Common myeloid progenitor, CD34-positive (primary cell): ENCODE data around the gene PGA5.
"Not testable (repeated sequence)": the region's sequence is repeated elsewhere in the genome, so short reads cannot be mapped to it uniquely, and the experiment has no call there.

Source experiments
- CTCF ChIA-PET: fragments of 350-600 bp; sonication (Branson Sonifier 250); formaldehyde crosslinking; loops from one replicate; lab custom pipeline; 2021; ENCODE audit warnings: antibody characterized with exemption; lab: Charles Lee
- POLR2A ChIA-PET: fragments of 350-600 bp; sonication (Branson Sonifier 250); formaldehyde crosslinking; loops from one replicate; lab custom pipeline; 2021; ENCODE audit warnings: antibody characterized with exemption; lab: Charles Lee
- DNase-seq, 3 donors: peaks; one replicate each; pipeline versions ENCODE4 v3.0.0 to v3.0.0-alpha.2; 2013
- H3K27ac ChIP-seq, 2 experiments: 1 replicate in 1 of 2; 2 replicates in 1 of 2; pipeline ENCODE4 v1.7.0; 2013; ENCODE audit warnings: inconsistent platforms in 2 of 2, low read length in 2 of 2, mild to moderate bottlenecking in 2 of 2, low read depth in 1 of 2, moderate library complexity in 1 of 2; ENCODE audit not compliant: severe bottlenecking in 2 of 2, insufficient read depth in 1 of 2, poor library complexity in 1 of 2
- H3K27me3 ChIP-seq, 5 experiments: replicated peaks in 2 of 5; 1 replicate in 3 of 5; 2 replicates in 2 of 5; pipeline versions ENCODE4 v1.6.1 to v1.7.0; 2013; ENCODE audit warnings: low read length in 4 of 5, mild to moderate bottlenecking in 2 of 5, moderate library complexity in 2 of 5, inconsistent platforms in 1 of 5; ENCODE audit not compliant: insufficient read depth in 5 of 5, control insufficient read depth in 4 of 5
- H3K36me3 ChIP-seq, 4 experiments: 1 replicate in 2 of 4; 2 replicates in 2 of 4; pipeline versions ENCODE4 v1.6.1 to v1.7.0; 2013; ENCODE audit warnings: low read length in 3 of 4, control low read depth in 1 of 4, mild to moderate bottlenecking in 1 of 4; ENCODE audit not compliant: control insufficient read depth in 4 of 4, insufficient read depth in 4 of 4
- H3K4me1 ChIP-seq, 4 experiments: 1 replicate in 3 of 4; 2 replicates in 1 of 4; pipeline versions ENCODE4 v1.6.1 to v1.7.1; 2013; ENCODE audit warnings: low read length in 3 of 4, mild to moderate bottlenecking in 3 of 4, control low read depth in 1 of 4, inconsistent platforms in 1 of 4, moderate library complexity in 1 of 4; ENCODE audit not compliant: control insufficient read depth in 4 of 4, insufficient read depth in 4 of 4; ENCODE audit errors: control extremely low read depth in 1 of 4
- H3K4me3 ChIP-seq, 7 experiments: 1 replicate in 4 of 7; 2 replicates in 3 of 7; pipeline versions ENCODE4 v1.5.1 to v1.7.0; 2013; ENCODE audit warnings: mild to moderate bottlenecking in 7 of 7, low read length in 6 of 7, moderate library complexity in 6 of 7, inconsistent platforms in 2 of 7, low read depth in 2 of 7, control low read depth in 1 of 7; ENCODE audit not compliant: insufficient read depth in 4 of 7, control insufficient read depth in 1 of 7; ENCODE audit errors: extremely low read depth in 1 of 7
- H3K9me3 ChIP-seq, 5 experiments: 1 replicate in 4 of 5; 2 replicates in 1 of 5; pipeline versions ENCODE4 v1.6.1 to v1.7.1; 2013; ENCODE audit warnings: low read length in 4 of 5, mild to moderate bottlenecking in 2 of 5, inconsistent platforms in 1 of 5, low read depth in 1 of 5, moderate library complexity in 1 of 5; ENCODE audit not compliant: control insufficient read depth in 4 of 5, insufficient read depth in 2 of 5; ENCODE audit errors: control extremely low read depth in 1 of 5
- WGBS: methylation state at CpG from one replicate; pipeline ENCODE4 v1.1.5; 2013; ENCODE audit not compliant: insufficient coverage; 5-methylcytosine and 5-hydroxymethylcytosine counted together

Gene PGA5

GRCh38 chr11:61201476-61201875 lies 39.5 kb upstream of the PGA5 start:
- no peaks in the 10 kb centered on the region for H3K4me1 ChIP-seq
- H3K36me3 ChIP-seq: no peaks in the 10 kb centered on the region
- peaks cover 0 to 4% (median 0%) of the 10 kb centered on the region in 5 experiments for H3K9me3 ChIP-seq
- H3K27ac ChIP-seq: no peak overlapping the region
- POLR2A ChIA-PET: no interaction called here
- H3K4me3 ChIP-seq: no peak overlapping the region
- CTCF ChIA-PET: interaction anchor here (1.4 kb wide), 1 partner anchor 200 kb away, joined by 3 read pairs; no protein-coding TSS in a partner anchor
- H3K27me3 ChIP-seq: peaks cover 0 to 2% (median 0%) of the 10 kb centered on the region in 5 experiments
- no peak for DNase-seq
- 93% methylated on average over 9 of the region's 14 CpGs for WGBS

GRCh38 chr11:61202950-61203746 lies 37.8 kb upstream of the PGA5 start, which contains the start of gene PGA3:
TSS of gene PGA3 (plus strand) at chr11:61203515. CDS start at chr11:61203565, 50 bp downstream.
- CTCF ChIA-PET: not testable (repeated sequence)
- 80% methylated on average over 1 of the region's 18 CpGs for WGBS

DNA sequence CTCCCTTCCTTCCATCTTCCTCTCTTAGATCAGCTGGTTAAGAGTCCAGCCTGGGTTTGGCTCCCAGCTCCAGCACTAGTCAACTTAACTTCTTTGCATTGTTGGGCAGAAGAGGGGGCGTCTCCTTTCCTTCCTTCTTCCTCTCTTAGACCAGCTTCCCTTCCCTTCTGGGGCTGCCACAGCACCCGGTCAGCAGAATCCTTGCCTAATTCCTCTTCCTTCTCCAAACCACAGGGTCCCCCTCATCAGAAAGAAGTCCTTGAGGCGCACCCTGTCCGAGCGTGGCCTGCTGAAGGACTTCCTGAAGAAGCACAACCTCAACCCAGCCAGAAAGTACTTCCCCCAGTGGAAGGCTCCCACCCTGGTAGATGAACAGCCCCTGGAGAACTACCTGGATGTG lies 37.1 kb upstream of the PGA5 start:
- H3K27ac ChIP-seq, CTCF ChIA-PET, DNase-seq, H3K4me3 ChIP-seq, POLR2A ChIA-PET, H3K36me3 ChIP-seq, H3K9me3 ChIP-seq, H3K4me1 ChIP-seq, H3K27me3 ChIP-seq: not testable (repeated sequence)
- no CpG with 5 or more reads among the region's 5 CpGs for whole genome bisulfite sequencing

More at GRCh38 chr11:61202950-61203746, 37.8 kb upstream of the PGA5 start, which contains the start of gene PGA3:
- POLR2A ChIA-PET, H3K36me3 ChIP-seq, H3K4me1 ChIP-seq, H3K4me3 ChIP-seq, DNase-seq, H3K27ac ChIP-seq, H3K27me3 ChIP-seq, H3K9me3 ChIP-seq: not testable (repeated sequence)

GRCh38 chr11:61204502-61205059 lies 36.4 kb upstream of the PGA5 start:
- H3K4me3 ChIP-seq, H3K9me3 ChIP-seq, H3K27me3 ChIP-seq, CTCF ChIA-PET, H3K36me3 ChIP-seq, H3K4me1 ChIP-seq, POLR2A ChIA-PET, DNase-seq, H3K27ac ChIP-seq: not testable (repeated sequence)
- WGBS: 94% methylated on average over 12 of the region's 14 CpGs

GRCh38 chr11:61207636-61208310 lies 33.2 kb upstream of the PGA5 start:
- no CpG with 5 or more reads among the region's 9 CpGs for WGBS
- H3K27ac ChIP-seq, DNase-seq, H3K36me3 ChIP-seq, H3K9me3 ChIP-seq, POLR2A ChIA-PET, H3K27me3 ChIP-seq, H3K4me1 ChIP-seq, H3K4me3 ChIP-seq, CTCF ChIA-PET: not testable (repeated sequence)

GRCh38 chr11:61210629-61211028 lies 30.3 kb upstream of the PGA5 start:
- POLR2A ChIA-PET, H3K9me3 ChIP-seq, H3K36me3 ChIP-seq: not testable (repeated sequence)

More at GRCh38 chr11:61210629-61211028, 30.3 kb upstream of the PGA5 start:
- H3K27ac ChIP-seq, H3K4me1 ChIP-seq, H3K4me3 ChIP-seq, CTCF ChIA-PET, H3K27me3 ChIP-seq, DNase-seq: not testable (repeated sequence)
- WGBS: no CpG with 5 or more reads among the region's 6 CpGs
